Midbrain (tissue), 1 donor: ENCODE measurements around the gene DOCK9.

Experiments
- DNase-seq: peaks from one replicate; lab custom pipeline; 2025; lab: John Stamatoyannopoulos, UW

The DOCK9 gene

GRCh38 chr13:98848746-98849145, 129.1 kb downstream of the DOCK9 start:
- no peak for DNase-seq

GRCh38 chr13:98847780-98848179, 130.1 kb downstream of the DOCK9 start:
- DNase-seq, result no peak

- DNase-seq, result no peak
These were observed 130.9 kb downstream of the DOCK9 start for GRCh38 chr13:98846986-98847385.

- no peak for DNase-seq
These were observed 131.3 kb downstream of the DOCK9 start for GRCh38 chr13:98846521-98846920.

GRCh38 chr13:98845742-98846141, 132.1 kb downstream of the DOCK9 start:
- DNase-seq, result no peak

- DNase-seq, result no peak
These were observed 133.8 kb downstream of the DOCK9 start for GRCh38 chr13:98844021-98844420.

GRCh38 chr13:98843482-98843877, 134.4 kb downstream of the DOCK9 start:
- no peak for DNase-seq

- DNase-seq, result peak; percentile 70
These were observed 134.9 kb downstream of the DOCK9 start for GRCh38 chr13:98842858-98843481.

GRCh38 chr13:98842070-98842469, 135.8 kb downstream of the DOCK9 start:
- no peak for DNase-seq

GRCh38 chr13:98839856-98840769, 137.8 kb downstream of the DOCK9 start:
- peak; percentile 67 for DNase-seq

- no peak for DNase-seq
These were observed 139.1 kb downstream of the DOCK9 start for GRCh38 chr13:98838776-98839175.

- no peak for DNase-seq
These were observed 140.0 kb downstream of the DOCK9 start for GRCh38 chr13:98837896-98838295.

GRCh38 chr13:98835156-98835555, 142.7 kb downstream of the DOCK9 start:
- no peak for DNase-seq

- DNase-seq, result no peak
These were observed 143.5 kb downstream of the DOCK9 start for GRCh38 chr13:98834254-98834960.

- no peak for DNase-seq
These were observed 146.6 kb downstream of the DOCK9 start for GRCh38 chr13:98831236-98831635.

- DNase-seq, result no peak
These were observed 148.3 kb downstream of the DOCK9 start for GRCh38 chr13:98829541-98829940.

- DNase-seq, result no peak
These were observed 149.2 kb downstream of the DOCK9 start for GRCh38 chr13:98828614-98829013.

- no peak for DNase-seq
These were observed 150.4 kb downstream of the DOCK9 start for GRCh38 chr13:98827449-98827848.

GRCh38 chr13:98826146-98826545, 151.7 kb downstream of the DOCK9 start:
- no peak for DNase-seq

- DNase-seq, result no peak
These were observed 152.2 kb downstream of the DOCK9 start for GRCh38 chr13:98825659-98826058.

GRCh38 chr13:98824376-98825160, 153.3 kb downstream of the DOCK9 start:
- no peak for DNase-seq

GRCh38 chr13:98823442-98823841, 154.4 kb downstream of the DOCK9 start:
- DNase-seq, result no peak
